Neuronal stem cell (in vitro differentiated cells): ENCODE results near the gene SHF. TPM values are rescaled to one million over a fixed set of nuclear protein-coding genes. Genes with fewer than 3 reads are reported as not detected.
"Not testable (repeated sequence)": the region's sequence is repeated elsewhere in the genome, so short reads cannot be mapped to it uniquely, and the experiment has no call there.

Source experiments
- DNase-seq: peaks from one replicate; pipeline ENCODE4 v3.0.0-alpha.2; 2013; ENCODE audit warnings: low spot score
- H2AFZ ChIP-seq: one replicate; pipeline ENCODE4 v1.6.1; 2013; ENCODE audit warnings: mild to moderate bottlenecking, low read length, inconsistent platforms
- H2AK5ac ChIP-seq: 2 replicates; pipeline ENCODE4 v1.6.1; 2013; ENCODE audit warnings: low read depth, mild to moderate bottlenecking, inconsistent platforms, low read length, moderate library complexity, mixed read lengths
- H2BK120ac ChIP-seq: 2 replicates; pipeline ENCODE4 v1.6.1; 2013; ENCODE audit warnings: low read depth, mild to moderate bottlenecking, inconsistent platforms, low read length, moderate library complexity, mixed read lengths
- H2BK12ac ChIP-seq: one replicate; pipeline ENCODE4 v1.6.1; 2013; ENCODE audit warnings: low read length, inconsistent platforms
- H2BK15ac ChIP-seq: 2 replicates; pipeline ENCODE4 v1.6.1; 2013; ENCODE audit warnings: mild to moderate bottlenecking, low read length, inconsistent platforms, mixed read lengths
- H2BK5ac ChIP-seq: one replicate; pipeline ENCODE4 v1.6.1; 2013; ENCODE audit warnings: inconsistent platforms, mild to moderate bottlenecking, low read length, moderate library complexity
- H3K14ac ChIP-seq: one replicate; pipeline ENCODE4 v1.6.1; 2013; ENCODE audit warnings: low read length, inconsistent platforms
- H3K18ac ChIP-seq: 2 replicates; pipeline ENCODE4 v1.6.1; 2013; ENCODE audit warnings: low read length, inconsistent platforms
- H3K23ac ChIP-seq: 2 replicates; pipeline ENCODE4 v1.6.1; 2013; ENCODE audit warnings: low read depth, mild to moderate bottlenecking, mixed read lengths, low read length, inconsistent platforms; ENCODE audit not compliant: poor library complexity
- H3K27ac ChIP-seq: replicated peaks from 3 replicates; pipeline ENCODE4 v1.5.1; 2013; ENCODE audit warnings: low read length, inconsistent platforms
- H3K27me3 ChIP-seq, 3 experiments: 2 replicates each; pipeline ENCODE4 v1.6.1; 2013; ENCODE audit warnings: low read length in 3 of 3, mild to moderate bottlenecking in 2 of 3, inconsistent platforms in 1 of 3, low read depth in 1 of 3, mixed read lengths in 1 of 3, moderate library complexity in 1 of 3; ENCODE audit not compliant: control insufficient read depth in 3 of 3, insufficient read depth in 3 of 3
- H3K36me3 ChIP-seq, 2 donors: replicated peaks in 1 of 2; 2 replicates each; pipeline ENCODE4 v1.6.1; 2013; ENCODE audit warnings: low read length in 2 of 2; ENCODE audit not compliant: control insufficient read depth in 2 of 2, insufficient read depth in 2 of 2
- H3K4ac ChIP-seq: 2 replicates; pipeline ENCODE4 v1.6.1; 2013; ENCODE audit warnings: inconsistent platforms, mild to moderate bottlenecking, low read length, moderate library complexity
- H3K4me1 ChIP-seq, 2 donors: 1 replicate in 1 of 2; 2 replicates in 1 of 2; pipeline ENCODE4 v1.6.1; 2013; ENCODE audit warnings: low read length in 2 of 2, low read depth in 1 of 2; ENCODE audit not compliant: control insufficient read depth in 2 of 2, insufficient read depth in 1 of 2
- H3K4me2 ChIP-seq: one replicate; pipeline ENCODE4 v1.6.1; 2013; ENCODE audit warnings: mild to moderate bottlenecking, low read length, inconsistent platforms; ENCODE audit not compliant: insufficient read depth, poor library complexity, severe bottlenecking
- H3K4me3 ChIP-seq, 2 donors: 2 replicates each; pipeline ENCODE4 v1.5.1; 2013; ENCODE audit warnings: low read length in 2 of 2, mild to moderate bottlenecking in 2 of 2, inconsistent platforms in 1 of 2, moderate library complexity in 1 of 2
- H3K79me1 ChIP-seq: one replicate; pipeline ENCODE4 v1.6.1; 2013; ENCODE audit warnings: low read depth, mild to moderate bottlenecking, inconsistent platforms, low read length, moderate library complexity
- H3K9ac ChIP-seq: one replicate; pipeline ENCODE4 v1.6.1; 2013; ENCODE audit warnings: mild to moderate bottlenecking, low read depth, low read length, inconsistent platforms; ENCODE audit not compliant: poor library complexity
- H3K9me3 ChIP-seq, 2 donors: replicated peaks in 1 of 2; 2 replicates each; pipeline versions ENCODE3 to v1.6.1; 2013; ENCODE audit warnings: low read length in 2 of 2, mild to moderate bottlenecking in 2 of 2, inconsistent platforms in 1 of 2, low read depth in 1 of 2, mixed read lengths in 1 of 2, moderate library complexity in 1 of 2; ENCODE audit not compliant: control insufficient read depth in 2 of 2, insufficient read depth in 1 of 2
- H4K8ac ChIP-seq: one replicate; pipeline ENCODE4 v1.6.1; 2013; ENCODE audit warnings: low read depth, mild to moderate bottlenecking, inconsistent platforms, low read length, moderate library complexity
- H4K91ac ChIP-seq: one replicate; pipeline ENCODE4 v1.6.1; 2013; ENCODE audit warnings: low read length, low read depth, mild to moderate bottlenecking, inconsistent platforms; ENCODE audit not compliant: poor library complexity
- WGBS, 2 donors: extraction: QIAGEN DNeasy Blood & Tissue Kit; methylation state at CpG; one replicate each; pipeline ENCODE4 v1.1.7; 2013; ENCODE audit warnings: missing lambda C conversion rate in 2 of 2, mixed read lengths in 1 of 2; ENCODE audit not compliant: insufficient read length in 2 of 2, insufficient replicate concordance in 1 of 2; ENCODE audit errors: extremely low coverage in 2 of 2; 5-methylcytosine and 5-hydroxymethylcytosine counted together
- polyA plus RNA-seq, 2 experiments: library from polyadenylated mRNA; stranded (reverse); fragments of 200-250 nt; gene quantifications; one replicate each; pipeline ENCODE4 v1.2.3, GENCODE V29; 2013

The SHF gene, protein sequence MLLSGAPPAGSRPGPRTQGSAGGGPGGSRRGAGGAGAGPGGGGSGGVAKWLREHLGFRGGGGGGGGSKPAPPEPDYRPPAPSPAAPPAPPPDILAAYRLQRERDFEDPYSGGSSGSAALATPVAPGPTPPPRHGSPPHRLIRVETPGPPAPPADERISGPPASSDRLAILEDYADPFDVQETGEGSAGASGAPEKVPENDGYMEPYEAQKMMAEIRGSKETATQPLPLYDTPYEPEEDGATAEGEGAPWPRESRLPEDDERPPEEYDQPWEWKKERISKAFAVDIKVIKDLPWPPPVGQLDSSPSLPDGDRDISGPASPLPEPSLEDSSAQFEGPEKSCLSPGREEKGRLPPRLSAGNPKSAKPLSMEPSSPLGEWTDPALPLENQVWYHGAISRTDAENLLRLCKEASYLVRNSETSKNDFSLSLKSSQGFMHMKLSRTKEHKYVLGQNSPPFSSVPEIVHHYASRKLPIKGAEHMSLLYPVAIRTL
- polyA plus RNA-seq (2013, experiment 1 of 2), result 31.0 TPM
- polyA plus RNA-seq (2013, experiment 2 of 2), result 29.9 TPM

DNA sequence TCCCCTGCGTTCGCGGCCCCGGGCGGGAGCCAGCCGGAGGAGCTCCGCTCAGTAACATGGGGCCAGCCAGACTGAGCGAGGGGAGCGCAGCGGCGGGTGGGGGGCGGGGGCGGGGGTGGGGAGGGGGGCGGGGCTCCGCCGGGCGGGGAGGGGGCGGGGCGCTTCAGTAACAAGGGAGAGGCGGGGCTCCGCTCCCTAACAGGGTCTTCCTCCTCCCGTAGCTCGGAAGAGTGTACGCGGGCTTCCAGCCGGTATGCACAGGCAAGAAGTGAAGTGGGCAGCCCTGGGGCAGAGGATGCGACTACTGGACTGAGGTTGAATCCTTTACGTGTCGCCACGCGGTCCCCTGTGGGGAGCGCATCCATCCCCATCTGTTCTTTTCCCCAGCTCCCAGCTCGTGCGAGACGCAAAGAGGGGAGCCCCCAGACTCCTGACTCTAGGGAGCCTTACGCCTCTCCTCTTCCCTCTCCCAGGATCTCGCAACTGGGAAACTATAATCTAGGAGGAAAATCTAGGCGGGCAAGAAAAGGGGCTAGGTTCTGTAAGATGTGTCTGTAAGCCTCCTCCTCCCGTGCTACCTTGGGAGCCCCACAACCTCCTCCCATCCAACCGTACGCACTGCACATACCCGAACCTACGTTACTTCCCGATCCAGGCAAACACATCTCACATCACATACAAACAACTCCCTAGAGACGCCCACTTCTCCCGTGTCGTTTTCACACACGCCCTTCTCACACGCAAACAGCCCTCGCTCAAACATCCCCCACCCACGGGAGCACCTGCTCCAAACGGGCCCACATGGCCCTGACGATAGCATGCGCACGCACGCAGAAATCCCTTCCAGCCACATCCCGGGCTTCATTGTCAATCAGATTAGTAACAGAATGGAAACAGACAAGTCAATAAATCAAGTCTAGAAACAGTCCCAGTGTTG, at the start of gene SHF:
TSS of gene SHF (minus strand) at position 73 of the 937 bp plus-strand sequence. CDS start at position 58, 15 bp downstream.
- H3K79me1 ChIP-seq, result peaks cover 13% of the 10 kb centered on the region
- no peak within 1 kb of the TSS for H2BK15ac ChIP-seq
- no peak within 1 kb of the TSS for H4K8ac ChIP-seq
- peaks cover 0 to 7% (median 0%) of the 10 kb centered on the region in 3 experiments for H3K27me3 ChIP-seq
- H4K91ac ChIP-seq, result no peak within 1 kb of the TSS
- peak within 1 kb of the TSS; percentile 5 for H2AK5ac ChIP-seq
- peaks cover 2 to 17% of the 10 kb centered on the region in 2 donors for H3K36me3 ChIP-seq
- peak within 1 kb of the TSS; percentile 59 for H3K23ac ChIP-seq
- no peak within 1 kb of the TSS for H2BK120ac ChIP-seq
- no peak within 1 kb of the TSS for H3K14ac ChIP-seq
- no CpG with 5 or more reads among the region's 57 CpGs for WGBS, 2 donors
- H3K4ac ChIP-seq, result no peak within 1 kb of the TSS
- DNase-seq, result peak; percentile 71
- H3K4me1 ChIP-seq, result peaks cover 11 to 33% of the 10 kb centered on the region in 2 donors
- H3K9ac ChIP-seq, result peak within 1 kb of the TSS; percentile 89
- H3K9me3 ChIP-seq, result peaks cover 0 to 3% of the 10 kb centered on the region in 2 donors
- peak within 1 kb of the TSS; percentile 2 for H3K27ac ChIP-seq
- peak within 1 kb of the TSS; percentile 91 for H3K18ac ChIP-seq
- no peak within 1 kb of the TSS for H2BK12ac ChIP-seq
- H3K4me2 ChIP-seq, result peak within 1 kb of the TSS; percentile 89
- H2BK5ac ChIP-seq, result peak within 1 kb of the TSS; percentile 90
- peak within 1 kb of the TSS; percentile 98 for H2AFZ ChIP-seq
- peak within 1 kb of the TSS; percentile 81 to 88 for H3K4me3 ChIP-seq

DNA sequence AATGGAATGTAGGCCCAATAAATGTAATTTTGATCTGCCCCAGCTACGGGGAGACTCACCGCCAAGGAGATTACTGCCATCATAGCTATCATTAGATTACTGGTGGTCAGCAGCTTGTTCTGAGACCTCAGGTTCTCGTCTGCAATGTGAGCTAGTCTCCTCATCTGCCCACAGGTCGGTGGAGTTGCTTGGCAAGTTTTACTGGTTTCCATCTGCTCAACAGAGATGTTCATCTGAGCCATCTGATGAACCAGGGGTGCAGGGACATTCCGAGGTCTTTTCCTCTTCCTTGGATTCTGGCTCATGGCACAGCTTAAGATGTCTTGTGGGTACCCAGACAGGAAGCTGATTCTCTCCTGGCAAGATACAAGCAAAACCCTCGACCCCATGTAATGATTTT, 49.0 kb upstream of the SHF start:
- not testable (repeated sequence) for H4K8ac ChIP-seq, H2BK120ac ChIP-seq, H3K4me1 ChIP-seq, H4K91ac ChIP-seq, H3K18ac ChIP-seq, H3K4me3 ChIP-seq, H2BK12ac ChIP-seq, H2BK15ac ChIP-seq, H3K79me1 ChIP-seq, H2BK5ac ChIP-seq, H3K14ac ChIP-seq, H2AK5ac ChIP-seq, H3K4ac ChIP-seq, H3K4me2 ChIP-seq, DNase-seq, H3K9me3 ChIP-seq, H3K23ac ChIP-seq, H2AFZ ChIP-seq, H3K27me3 ChIP-seq, H3K9ac ChIP-seq, H3K27ac ChIP-seq, H3K36me3 ChIP-seq
- WGBS, 2 donors, result no CpG with 5 or more reads among the region's 6 CpGs

DNA sequence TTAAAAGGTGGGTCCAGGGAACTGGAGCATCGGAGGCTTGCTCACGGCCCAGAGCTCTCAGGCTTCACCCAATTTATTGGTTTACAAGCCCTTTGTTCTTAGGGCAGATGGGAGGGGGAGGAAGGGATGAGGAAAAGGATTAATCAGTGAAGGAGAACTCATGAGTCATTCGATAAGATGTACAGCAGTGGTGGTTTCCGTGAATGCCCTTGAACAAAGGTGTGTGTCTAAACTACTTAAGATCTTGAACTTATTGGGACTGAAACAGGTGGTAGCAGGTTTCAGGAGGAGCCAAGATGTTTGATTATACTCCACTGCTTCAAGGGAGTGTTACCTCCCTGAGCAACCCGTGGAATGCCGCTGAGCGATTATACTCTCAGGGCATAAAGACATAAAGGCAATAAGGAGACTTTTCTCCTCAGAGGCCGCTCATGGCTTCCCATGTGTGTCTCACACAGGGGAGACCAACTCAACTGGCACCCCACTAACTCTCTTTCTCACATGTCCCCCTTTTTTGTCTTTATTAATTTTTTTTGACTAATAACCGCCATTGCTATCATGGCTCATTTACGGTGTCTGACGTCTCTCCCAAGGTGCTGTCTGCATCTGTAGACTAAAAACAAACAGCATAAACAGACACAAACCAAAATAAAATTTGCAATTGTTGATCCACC, 46.9 kb upstream of the SHF start:
- H3K4ac ChIP-seq, result no peak overlapping the region
- H3K23ac ChIP-seq, result no peak overlapping the region
- no peak overlapping the region for H2BK15ac ChIP-seq
- H3K27me3 ChIP-seq, result peaks cover 0 to 3% (median 0%) of the 10 kb centered on the region in 3 experiments
- no peak for DNase-seq
- no peak overlapping the region for H3K18ac ChIP-seq
- no peak overlapping the region for H4K8ac ChIP-seq
- no peak overlapping the region for H3K27ac ChIP-seq
- WGBS, 2 donors, result no CpG with 5 or more reads among the region's 11 CpGs
- H3K36me3 ChIP-seq, result no peaks in the 10 kb centered on the region
- H2AFZ ChIP-seq, result no peak overlapping the region
- H2BK12ac ChIP-seq, result no peak overlapping the region
- H3K4me1 ChIP-seq, result no peaks in the 10 kb centered on the region
- no peak overlapping the region for H2BK120ac ChIP-seq
- no peak overlapping the region for H3K4me3 ChIP-seq
- H2AK5ac ChIP-seq, result no peak overlapping the region
- no peak overlapping the region for H3K9ac ChIP-seq
- H3K9me3 ChIP-seq, result no peaks in the 10 kb centered on the region
- H3K79me1 ChIP-seq, result no peaks in the 10 kb centered on the region
- H3K14ac ChIP-seq, result no peak overlapping the region
- no peak overlapping the region for H3K4me2 ChIP-seq
- H2BK5ac ChIP-seq, result no peak overlapping the region
- H4K91ac ChIP-seq, result no peak overlapping the region
